ENCODE results near the gene POLE3. TPM values are rescaled to one million over a fixed set of nuclear protein-coding genes. Genes with fewer than 3 reads are reported as not detected.

Gene POLE3
- total RNA-seq, 1 donor from 2014 or later = 29.7 TPM

DNA sequence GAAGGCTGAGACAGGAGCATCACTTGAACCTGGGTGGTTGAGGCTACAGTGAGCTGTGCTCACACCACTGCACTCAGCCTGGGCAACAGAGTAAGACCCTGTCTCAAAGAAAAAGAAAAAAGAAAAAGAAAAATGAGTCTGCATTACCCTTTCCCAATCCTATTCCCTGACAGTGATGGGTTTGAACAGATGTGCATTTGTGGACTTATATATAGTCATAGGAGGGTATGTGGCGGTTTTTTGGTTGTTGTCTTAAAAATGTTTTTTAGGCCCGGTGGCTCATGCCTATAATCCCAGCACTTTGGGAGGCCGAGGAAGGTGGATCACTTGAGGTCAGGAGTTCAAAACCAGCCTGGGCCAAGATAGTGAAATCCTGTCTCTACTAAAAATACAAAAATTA lies 47.1 kb downstream of the POLE3 start:
- H3K9me3 ChIP-seq = no peaks in the 10 kb centered on the region
- DNase-seq (no peak), ATAC-seq (no peak)
- intact Hi-C loops (cut with DNase I) = no loop called here
- H3K4me3 ChIP-seq = no peak overlapping the region
- H3K36me3 ChIP-seq = peaks cover 4% of the 10 kb centered on the region
- no peak overlapping the region for H3K27ac ChIP-seq
- no peaks in the 10 kb centered on the region for H3K4me1 ChIP-seq
- no peaks in the 10 kb centered on the region for H3K27me3 ChIP-seq (ENCODE audit: low read depth)
- TF ChIP-seq, protein P1, sequence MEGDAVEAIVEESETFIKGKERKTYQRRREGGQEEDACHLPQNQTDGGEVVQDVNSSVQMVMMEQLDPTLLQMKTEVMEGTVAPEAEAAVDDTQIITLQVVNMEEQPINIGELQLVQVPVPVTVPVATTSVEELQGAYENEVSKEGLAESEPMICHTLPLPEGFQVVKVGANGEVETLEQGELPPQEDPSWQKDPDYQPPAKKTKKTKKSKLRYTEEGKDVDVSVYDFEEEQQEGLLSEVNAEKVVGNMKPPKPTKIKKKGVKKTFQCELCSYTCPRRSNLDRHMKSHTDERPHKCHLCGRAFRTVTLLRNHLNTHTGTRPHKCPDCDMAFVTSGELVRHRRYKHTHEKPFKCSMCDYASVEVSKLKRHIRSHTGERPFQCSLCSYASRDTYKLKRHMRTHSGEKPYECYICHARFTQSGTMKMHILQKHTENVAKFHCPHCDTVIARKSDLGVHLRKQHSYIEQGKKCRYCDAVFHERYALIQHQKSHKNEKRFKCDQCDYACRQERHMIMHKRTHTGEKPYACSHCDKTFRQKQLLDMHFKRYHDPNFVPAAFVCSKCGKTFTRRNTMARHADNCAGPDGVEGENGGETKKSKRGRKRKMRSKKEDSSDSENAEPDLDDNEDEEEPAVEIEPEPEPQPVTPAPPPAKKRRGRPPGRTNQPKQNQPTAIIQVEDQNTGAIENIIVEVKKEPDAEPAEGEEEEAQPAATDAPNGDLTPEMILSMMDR (IDR thresholded peaks at IDR 0.05) = no peak

DNA sequence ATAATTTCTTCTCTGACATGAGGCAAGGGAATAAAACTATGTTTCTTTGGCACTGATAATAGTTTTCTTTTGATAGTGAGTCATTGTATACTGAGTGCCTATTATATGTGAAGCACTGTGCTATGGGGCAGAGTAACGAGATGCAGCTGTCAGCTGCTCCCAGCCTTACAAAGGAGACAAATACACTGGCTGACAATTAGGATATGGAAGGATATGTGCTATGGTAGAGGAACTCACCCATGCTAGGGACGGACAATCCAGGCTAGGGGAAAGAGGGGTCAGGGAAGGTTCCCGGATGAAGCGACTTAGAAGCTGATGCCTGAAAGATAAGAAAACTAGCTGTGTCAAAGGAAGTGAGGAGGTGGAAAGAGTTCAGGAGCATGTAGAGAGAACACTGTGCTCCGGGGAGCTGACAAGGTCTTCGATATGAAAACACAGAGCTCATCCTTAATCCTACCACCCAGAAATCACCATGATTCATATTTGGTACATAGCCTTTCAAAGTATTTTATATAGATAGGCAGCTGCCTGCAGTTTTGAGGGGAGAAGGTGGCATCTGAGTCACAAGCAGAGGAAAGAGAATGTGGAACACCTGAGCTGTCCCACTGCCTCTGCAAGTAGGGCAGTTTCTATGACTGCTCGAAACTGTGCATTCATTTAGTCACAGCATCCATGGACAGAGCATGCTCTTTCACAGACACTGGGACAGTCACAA lies 49.0 kb downstream of the POLE3 start:
- DNase-seq (no peak), ATAC-seq (no peak)
- Histone ChIP-seq H3K4me1 (no peaks in the 10 kb centered on the region), H3K27me3 (ENCODE audit: low read depth) (no peaks in the 10 kb centered on the region), H3K4me3 (no peak overlapping the region), H3K27ac (no peak overlapping the region), H3K9me3 (no peaks in the 10 kb centered on the region), H3K36me3 (peaks cover 4% of the 10 kb centered on the region)
- TF ChIP-seq, protein P1 (IDR thresholded peaks at IDR 0.05) = no peak
- intact Hi-C loops (cut with DNase I) = no loop called here

DNA sequence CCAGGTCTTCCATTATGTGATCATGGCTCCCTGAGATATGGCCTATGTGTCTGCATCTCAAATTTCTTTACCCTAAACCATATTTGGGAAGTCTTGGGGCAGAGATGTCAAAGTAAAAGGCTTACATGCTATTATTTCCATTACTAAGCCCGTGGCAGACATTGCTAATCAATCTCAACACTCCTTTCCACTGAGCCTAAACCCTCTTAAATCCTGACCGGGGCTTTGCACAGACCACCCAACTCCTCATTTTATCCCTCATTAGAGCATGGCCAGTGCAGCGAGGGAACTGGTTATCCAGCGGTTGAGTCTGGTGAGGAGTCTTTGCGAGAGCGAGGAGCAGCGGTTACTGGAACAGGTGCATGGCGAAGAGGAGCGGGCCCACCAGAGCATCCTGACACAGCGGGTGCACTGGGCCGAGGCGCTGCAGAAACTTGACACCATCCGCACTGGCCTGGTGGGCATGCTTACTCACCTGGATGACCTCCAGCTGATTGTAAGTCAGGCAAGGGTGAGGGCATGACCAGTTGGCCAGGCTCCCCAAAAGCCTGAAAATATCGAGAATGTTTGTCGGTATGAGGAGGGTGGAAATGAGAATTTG lies 50.1 kb downstream of the POLE3 start:
- Histone ChIP-seq H3K4me1 (no peaks in the 10 kb centered on the region), H3K27ac (no peak overlapping the region), H3K4me3 (no peak overlapping the region), H3K27me3 (ENCODE audit: low read depth) (no peaks in the 10 kb centered on the region), H3K36me3 (peaks cover 4% of the 10 kb centered on the region), H3K9me3 (no peaks in the 10 kb centered on the region)
- intact Hi-C loops (cut with DNase I) = no loop called here
- ATAC-seq = no peak
- DNase-seq = no peak
- TF ChIP-seq, protein P1 (IDR thresholded peaks at IDR 0.05) = no peak

DNA sequence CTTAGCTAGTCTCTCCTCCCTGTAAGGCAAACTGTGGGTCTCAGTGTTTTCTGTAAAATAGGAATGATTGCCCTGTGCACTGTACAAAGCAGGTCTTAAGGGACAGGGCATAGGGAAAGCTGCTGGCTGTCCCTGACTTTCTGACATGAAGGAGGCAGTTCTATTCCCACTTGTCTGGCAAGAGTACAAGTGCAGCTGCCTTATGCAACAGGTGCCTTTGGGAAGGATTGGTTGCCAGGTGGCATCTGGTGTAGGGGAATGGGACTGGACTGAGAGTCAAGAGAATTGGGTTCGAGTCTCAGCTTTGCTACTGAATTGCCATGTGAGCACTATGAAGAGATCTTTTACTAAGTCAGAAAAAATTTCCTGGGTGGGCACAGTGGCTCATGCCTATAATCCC lies 51.1 kb downstream of the POLE3 start:
- H3K9me3 ChIP-seq = no peaks in the 10 kb centered on the region
- intact Hi-C loops (cut with DNase I) = no loop called here
- no peak overlapping the region for H3K4me3 ChIP-seq
- TF ChIP-seq, protein P1 (IDR thresholded peaks at IDR 0.05) = no peak
- no peaks in the 10 kb centered on the region for H3K27me3 ChIP-seq (ENCODE audit: low read depth)
- no peak for ATAC-seq
- H3K36me3 ChIP-seq = peaks cover 4% of the 10 kb centered on the region
- DNase-seq = no peak
- no peak overlapping the region for H3K27ac ChIP-seq
- H3K4me1 ChIP-seq = no peaks in the 10 kb centered on the region

Other genes starting within 250 kb of the POLE3 start
- 84.6 TPM for gene FKBP15, start 189.4 kb downstream of the POLE3 start, total RNA-seq
- gene SLC31A1, start 189.1 kb downstream of the POLE3 start, total RNA-seq = 48.4 TPM
- gene CDC26, start 135.1 kb downstream of the POLE3 start, total RNA-seq = 29.1 TPM
- 12.6 TPM for gene PRPF4, start 135.0 kb downstream of the POLE3 start, total RNA-seq
- gene RNF183, start 107.3 kb downstream of the POLE3 start, total RNA-seq = not detected
- 4.5 TPM for gene WDR31, start 70.4 kb downstream of the POLE3 start, total RNA-seq
- gene BSPRY, start 61.1 kb downstream of the POLE3 start, total RNA-seq = 8.4 TPM
- 9.3 TPM for gene HDHD3, start 33.7 kb downstream of the POLE3 start, total RNA-seq
- gene ALAD, start 9.4 kb downstream of the POLE3 start, total RNA-seq = 32.7 TPM
- gene C9orf43, start 72 bp upstream of the POLE3 start, total RNA-seq = 0.35 TPM
- gene RGS3, start 53.1 kb upstream of the POLE3 start, total RNA-seq = 66.2 TPM

All from lower lobe of right lung (tissue), 2 donors.